ENCODE results near the gene KLHL22. TPM values are rescaled to one million over a fixed set of nuclear protein-coding genes. Genes with fewer than 3 reads are reported as not detected.
"Not testable (repeated sequence)": the region's sequence is repeated elsewhere in the genome, so short reads cannot be mapped to it uniquely, and the experiment has no call there.

The KLHL22 gene
- total RNA-seq, 1 donor from 2014 or later: 58.4 TPM

DNA sequence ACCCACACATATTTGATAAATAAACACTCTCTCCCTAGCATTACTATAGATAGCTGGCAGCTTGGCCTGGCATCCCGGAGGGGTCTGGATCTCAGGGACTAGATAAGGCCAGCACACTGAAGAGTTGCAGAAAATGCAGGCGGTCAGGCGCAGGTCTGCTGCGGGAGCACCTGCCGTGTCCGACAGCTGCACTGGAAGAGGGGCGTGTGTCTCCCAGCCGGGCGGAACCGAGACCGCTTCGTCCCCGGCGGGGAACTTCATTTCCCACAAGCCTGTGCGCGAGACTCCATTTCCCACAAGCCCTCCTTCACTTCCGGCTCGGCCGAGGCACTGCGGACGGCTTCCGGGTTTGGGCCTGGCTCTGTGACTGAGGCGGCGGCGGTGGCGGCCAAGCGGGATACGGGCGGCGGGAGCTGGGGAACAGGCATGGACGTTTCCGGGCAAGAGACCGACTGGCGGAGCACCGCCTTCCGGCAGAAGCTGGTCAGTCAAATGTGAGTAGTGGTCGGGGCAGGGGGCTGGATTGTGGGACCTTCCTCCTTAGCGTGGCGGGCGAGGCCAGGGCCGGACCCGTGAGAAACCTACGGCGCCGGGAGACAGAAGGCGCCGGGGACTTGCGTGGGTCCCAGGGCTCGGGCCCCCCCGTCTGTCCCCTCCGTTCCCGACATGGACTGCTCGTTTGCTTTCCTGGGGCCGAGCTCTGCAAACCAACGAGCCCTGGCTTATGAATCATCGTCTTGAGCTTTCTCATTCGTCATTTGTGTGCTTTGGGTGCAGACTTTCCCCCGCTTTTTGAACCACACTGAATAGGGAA is 11.9 kb upstream of the KLHL22 start, which contains the start of gene MED15:
Gene MED15, plus strand, starts transcription at position 358 of the 814 bp plus-strand sequence. Its CDS starts 69 bp downstream, at position 427.
- no peaks in the 10 kb centered on the region for H3K36me3 Mint-ChIP-seq
- peak within 1 kb of the TSS; percentile 98 for H3K27ac Mint-ChIP-seq
- TF ChIP-seq, protein P1, sequence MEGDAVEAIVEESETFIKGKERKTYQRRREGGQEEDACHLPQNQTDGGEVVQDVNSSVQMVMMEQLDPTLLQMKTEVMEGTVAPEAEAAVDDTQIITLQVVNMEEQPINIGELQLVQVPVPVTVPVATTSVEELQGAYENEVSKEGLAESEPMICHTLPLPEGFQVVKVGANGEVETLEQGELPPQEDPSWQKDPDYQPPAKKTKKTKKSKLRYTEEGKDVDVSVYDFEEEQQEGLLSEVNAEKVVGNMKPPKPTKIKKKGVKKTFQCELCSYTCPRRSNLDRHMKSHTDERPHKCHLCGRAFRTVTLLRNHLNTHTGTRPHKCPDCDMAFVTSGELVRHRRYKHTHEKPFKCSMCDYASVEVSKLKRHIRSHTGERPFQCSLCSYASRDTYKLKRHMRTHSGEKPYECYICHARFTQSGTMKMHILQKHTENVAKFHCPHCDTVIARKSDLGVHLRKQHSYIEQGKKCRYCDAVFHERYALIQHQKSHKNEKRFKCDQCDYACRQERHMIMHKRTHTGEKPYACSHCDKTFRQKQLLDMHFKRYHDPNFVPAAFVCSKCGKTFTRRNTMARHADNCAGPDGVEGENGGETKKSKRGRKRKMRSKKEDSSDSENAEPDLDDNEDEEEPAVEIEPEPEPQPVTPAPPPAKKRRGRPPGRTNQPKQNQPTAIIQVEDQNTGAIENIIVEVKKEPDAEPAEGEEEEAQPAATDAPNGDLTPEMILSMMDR (IDR thresholded peaks at IDR 0.05; ENCODE audit: unreplicated experiment): no peak
- peak; percentile 68 to 86 for DNase-seq (ENCODE audit: low spot score in 2 of 2, unreplicated experiment in 2 of 2)
- peaks cover 58% of the 10 kb centered on the region for H3K4me1 Mint-ChIP-seq
- H3K27me3 Mint-ChIP-seq (ENCODE audit: low read depth): no peaks in the 10 kb centered on the region
- H3K9me3 Mint-ChIP-seq: no peaks in the 10 kb centered on the region
- H3K4me3 Mint-ChIP-seq: peak within 1 kb of the TSS; percentile 83

DNA sequence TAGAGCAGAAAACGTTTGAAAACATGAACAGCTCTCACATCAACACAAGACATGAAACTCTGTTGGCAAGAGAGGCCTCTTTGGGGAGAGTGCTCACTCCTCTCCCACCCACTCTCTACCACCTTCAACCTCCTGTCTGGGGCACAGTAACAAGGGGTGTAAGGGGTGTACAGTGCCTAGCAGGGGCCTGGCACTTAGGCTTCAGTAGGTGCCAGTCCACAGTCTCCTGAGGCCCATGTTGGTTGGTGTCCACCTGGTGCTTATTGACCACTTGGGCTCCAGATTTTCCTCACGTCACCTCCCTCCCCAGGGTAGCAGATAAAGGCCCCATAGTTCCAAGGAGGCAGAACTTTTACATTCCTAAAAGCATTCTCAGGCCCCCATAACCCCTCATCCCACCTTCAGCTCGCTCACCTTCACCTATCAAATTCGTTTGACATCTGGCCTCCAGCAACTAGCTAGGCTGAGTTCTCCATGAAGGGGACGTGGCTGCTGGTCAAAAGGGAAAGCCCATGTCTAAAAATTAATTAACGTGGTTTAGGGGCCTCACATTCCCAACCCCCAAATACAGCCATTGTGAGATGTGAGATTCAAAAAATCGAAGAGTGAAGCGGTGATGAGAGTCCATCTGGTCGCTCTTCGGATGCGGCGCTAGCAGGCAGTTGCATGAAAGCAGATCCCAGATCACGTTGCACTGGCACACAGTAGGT is 11.1 kb upstream of the KLHL22 start:
- TF ChIP-seq, protein P1 (IDR thresholded peaks at IDR 0.05; ENCODE audit: unreplicated experiment): no peak
- H3K4me3 Mint-ChIP-seq: peak overlapping the region; percentile 83
- no peaks in the 10 kb centered on the region for H3K9me3 Mint-ChIP-seq
- H3K36me3 Mint-ChIP-seq: no peaks in the 10 kb centered on the region
- peaks cover 51% of the 10 kb centered on the region for H3K4me1 Mint-ChIP-seq
- no peaks in the 10 kb centered on the region for H3K27me3 Mint-ChIP-seq (ENCODE audit: low read depth)
- H3K27ac Mint-ChIP-seq: peak overlapping the region; percentile 98
- no peak for DNase-seq (ENCODE audit: low spot score in 2 of 2, unreplicated experiment in 2 of 2)

DNA sequence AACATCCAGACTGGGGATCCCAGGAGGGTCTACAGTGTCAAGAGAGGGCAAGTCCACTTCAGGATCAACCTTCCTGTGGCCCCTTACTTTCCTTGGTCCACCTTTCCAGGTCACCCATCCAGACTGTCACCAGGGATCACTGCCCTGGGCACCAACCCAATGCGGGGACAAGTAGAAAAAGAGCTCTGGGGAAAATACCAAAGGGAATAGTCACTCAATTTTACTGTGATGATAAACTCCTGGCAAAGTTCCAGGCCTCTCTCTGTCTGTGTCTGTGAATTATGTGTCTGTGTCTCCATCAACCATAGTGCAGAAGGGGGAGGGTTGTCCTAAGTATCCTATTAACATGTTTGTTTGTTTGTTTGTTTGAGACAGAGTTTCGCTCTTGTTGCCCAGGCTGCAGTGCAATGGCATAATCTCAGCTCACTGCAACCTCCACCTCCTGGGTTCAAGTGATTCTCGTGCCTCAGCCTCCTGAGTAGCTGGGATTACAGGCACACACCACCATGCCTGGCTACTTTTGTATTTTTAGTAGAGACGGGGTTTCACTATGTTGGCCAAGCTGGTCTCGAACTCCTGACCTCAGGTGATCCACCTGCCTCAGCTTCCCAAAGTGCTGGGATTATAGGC is 8.8 kb upstream of the KLHL22 start:
- not testable (repeated sequence) for DNase-seq (ENCODE audit: low spot score in 2 of 2, unreplicated experiment in 2 of 2); H3K36me3 Mint-ChIP-seq; H3K27me3 Mint-ChIP-seq (ENCODE audit: low read depth); H3K4me3 Mint-ChIP-seq; H3K9me3 Mint-ChIP-seq
- peak overlapping the region; percentile 97 for H3K27ac Mint-ChIP-seq
- H3K4me1 Mint-ChIP-seq: peaks cover 31% of the 10 kb centered on the region

DNA sequence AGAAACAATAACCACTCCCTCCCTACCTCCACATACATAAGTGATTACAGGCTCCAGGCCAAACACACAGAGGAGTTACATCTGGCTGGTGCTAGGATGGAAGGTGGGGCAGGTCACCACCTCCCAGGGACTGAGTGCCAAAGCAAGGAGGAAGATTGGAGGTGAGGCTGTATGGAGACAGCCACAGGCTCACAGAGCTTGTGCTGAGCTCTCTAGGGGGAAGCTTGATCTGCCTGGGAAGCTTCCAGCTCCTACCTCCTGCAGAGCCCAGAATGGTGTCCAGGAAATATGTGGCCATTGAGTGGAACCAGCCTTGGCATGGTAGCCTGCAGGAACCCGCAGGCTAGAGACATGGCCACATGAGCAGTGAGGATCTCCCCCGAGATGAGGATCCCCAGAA is 8.2 kb upstream of the KLHL22 start:
- Mint-ChIP-seq H3K27me3 (ENCODE audit: low read depth) (no peaks in the 10 kb centered on the region), H3K4me3 (no peak overlapping the region), H3K9me3 (no peaks in the 10 kb centered on the region), H3K4me1 (peaks cover 25% of the 10 kb centered on the region), H3K27ac (peak overlapping the region; percentile 97), H3K36me3 (peaks cover 12% of the 10 kb centered on the region)
- TF ChIP-seq, protein P1 (IDR thresholded peaks at IDR 0.05; ENCODE audit: unreplicated experiment): no peak
- no peak for DNase-seq (ENCODE audit: low spot score in 2 of 2, unreplicated experiment in 2 of 2)

DNA sequence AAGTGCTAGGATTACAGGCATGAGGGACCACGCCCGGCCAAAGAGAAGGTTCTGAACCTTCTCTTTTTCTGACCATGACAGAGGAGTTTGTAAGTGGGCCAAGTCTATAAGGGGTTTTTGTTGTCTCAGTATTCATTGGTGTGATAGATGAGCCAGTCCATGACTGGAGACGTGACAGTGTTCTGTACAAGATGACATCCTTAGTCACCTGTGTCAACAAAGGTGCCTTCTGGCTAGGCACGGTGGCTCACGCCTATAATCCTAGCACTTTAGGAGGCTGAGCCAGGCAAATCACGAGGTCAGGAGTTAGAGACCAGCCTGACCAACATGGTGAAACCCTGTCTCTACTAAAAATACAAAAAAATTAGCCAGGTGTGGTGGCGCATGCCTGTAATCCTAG is 4.2 kb upstream of the KLHL22 start:
- Mint-ChIP-seq H3K36me3 (peaks cover 12% of the 10 kb centered on the region), H3K27me3 (ENCODE audit: low read depth) (no peaks in the 10 kb centered on the region), H3K9me3 (no peaks in the 10 kb centered on the region), H3K4me3 (no peak overlapping the region), H3K4me1 (peaks cover 20% of the 10 kb centered on the region), H3K27ac (no peak overlapping the region)
- no peak for DNase-seq (ENCODE audit: low spot score in 2 of 2, unreplicated experiment in 2 of 2)
- TF ChIP-seq, protein P1 (IDR thresholded peaks at IDR 0.05; ENCODE audit: unreplicated experiment): no peak

Measured in mesothelial cell of epicardium (in vitro differentiated cells).